Hepatocyte (in vitro differentiated cells): ENCODE results near the gene RPS6KC1.

Experiments used
- EZH2 ChIP-seq: fragments of 200-600 bp; sonication (generic); IDR thresholded peaks from 2 replicates; pipeline ENCODE4 v1.6.1; 2016; ENCODE audit warnings: antibody characterized with exemption, mild to moderate bottlenecking, borderline replicate concordance
- TF ChIP-seq, protein P1 (sequence below): fragments of 200-600 bp; sonication (generic); IDR thresholded peaks from 2 replicates; pipeline ENCODE4 v1.5.1; 2016; ENCODE audit warnings: antibody characterized with exemption, mild to moderate bottlenecking; ENCODE audit not compliant: poor library complexity

DNA sequence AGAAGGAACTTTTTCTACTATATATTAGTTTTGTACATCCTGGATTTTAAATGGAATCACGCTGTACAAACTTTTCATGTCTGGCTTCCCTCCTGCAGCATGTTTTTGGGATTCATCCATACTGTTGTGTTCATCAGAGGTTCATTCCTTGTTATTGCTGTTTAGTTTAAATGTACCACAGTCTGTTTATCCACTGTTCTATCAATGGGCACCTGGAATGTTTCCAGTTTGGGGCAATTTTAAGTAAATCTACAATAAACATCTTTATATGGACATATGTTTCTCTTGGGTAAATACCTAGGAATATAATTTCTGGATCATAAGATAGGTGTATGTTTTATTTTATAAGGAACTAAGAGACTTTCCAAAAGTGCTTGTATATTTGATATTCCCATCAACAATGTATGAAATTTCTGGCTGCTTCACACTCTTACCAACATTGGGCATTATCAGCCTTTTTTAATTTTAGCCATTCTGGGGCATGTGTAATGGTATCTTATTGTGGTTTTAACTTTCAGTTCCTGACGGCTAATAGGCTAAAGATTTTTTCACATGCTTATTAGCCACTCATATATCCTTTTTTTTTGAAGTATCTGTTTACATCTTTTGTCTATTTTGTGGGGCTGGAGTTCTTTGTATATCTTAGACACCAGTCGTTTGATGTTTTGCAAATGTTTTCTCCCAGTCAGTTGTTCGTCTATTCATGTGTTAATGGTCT, 48.8 kb downstream of the RPS6KC1 start:
- TF ChIP-seq, protein P1, sequence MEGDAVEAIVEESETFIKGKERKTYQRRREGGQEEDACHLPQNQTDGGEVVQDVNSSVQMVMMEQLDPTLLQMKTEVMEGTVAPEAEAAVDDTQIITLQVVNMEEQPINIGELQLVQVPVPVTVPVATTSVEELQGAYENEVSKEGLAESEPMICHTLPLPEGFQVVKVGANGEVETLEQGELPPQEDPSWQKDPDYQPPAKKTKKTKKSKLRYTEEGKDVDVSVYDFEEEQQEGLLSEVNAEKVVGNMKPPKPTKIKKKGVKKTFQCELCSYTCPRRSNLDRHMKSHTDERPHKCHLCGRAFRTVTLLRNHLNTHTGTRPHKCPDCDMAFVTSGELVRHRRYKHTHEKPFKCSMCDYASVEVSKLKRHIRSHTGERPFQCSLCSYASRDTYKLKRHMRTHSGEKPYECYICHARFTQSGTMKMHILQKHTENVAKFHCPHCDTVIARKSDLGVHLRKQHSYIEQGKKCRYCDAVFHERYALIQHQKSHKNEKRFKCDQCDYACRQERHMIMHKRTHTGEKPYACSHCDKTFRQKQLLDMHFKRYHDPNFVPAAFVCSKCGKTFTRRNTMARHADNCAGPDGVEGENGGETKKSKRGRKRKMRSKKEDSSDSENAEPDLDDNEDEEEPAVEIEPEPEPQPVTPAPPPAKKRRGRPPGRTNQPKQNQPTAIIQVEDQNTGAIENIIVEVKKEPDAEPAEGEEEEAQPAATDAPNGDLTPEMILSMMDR = no peak
- no peak for TF ChIP-seq EZH2
